GM06990 (cell line): ENCODE data around the gene NIPA2.

ENCODE experiments used
- DNase-seq: peaks from one replicate; pipeline ENCODE4 v3.0.0-alpha.2; 2011; ENCODE audit not compliant: insufficient read length; ENCODE audit errors: extremely low read depth
- H3K27me3 ChIP-seq: replicated peaks from 2 replicates; pipeline ENCODE4 v1.6.0; 2011; ENCODE audit warnings: low read length; ENCODE audit not compliant: control insufficient read depth, insufficient read depth
- H3K36me3 ChIP-seq: 2 replicates; pipeline ENCODE4 v1.5.1; 2011; ENCODE audit warnings: low read length; ENCODE audit not compliant: control insufficient read depth, insufficient read depth
- H3K4me3 ChIP-seq: replicated peaks from 2 replicates; pipeline ENCODE4 v1.5.1; 2011; ENCODE audit warnings: low read depth, mild to moderate bottlenecking, control low read depth, low read length
- TF ChIP-seq, protein P1 (sequence below): IDR thresholded peaks from 2 replicates; pipeline ENCODE4 v1.5.1; 2011; ENCODE audit warnings: low read length, control low read depth, mild to moderate bottlenecking, inconsistent platforms; ENCODE audit not compliant: insufficient read depth, poor library complexity, severe bottlenecking

NIPA2 gene

DNA sequence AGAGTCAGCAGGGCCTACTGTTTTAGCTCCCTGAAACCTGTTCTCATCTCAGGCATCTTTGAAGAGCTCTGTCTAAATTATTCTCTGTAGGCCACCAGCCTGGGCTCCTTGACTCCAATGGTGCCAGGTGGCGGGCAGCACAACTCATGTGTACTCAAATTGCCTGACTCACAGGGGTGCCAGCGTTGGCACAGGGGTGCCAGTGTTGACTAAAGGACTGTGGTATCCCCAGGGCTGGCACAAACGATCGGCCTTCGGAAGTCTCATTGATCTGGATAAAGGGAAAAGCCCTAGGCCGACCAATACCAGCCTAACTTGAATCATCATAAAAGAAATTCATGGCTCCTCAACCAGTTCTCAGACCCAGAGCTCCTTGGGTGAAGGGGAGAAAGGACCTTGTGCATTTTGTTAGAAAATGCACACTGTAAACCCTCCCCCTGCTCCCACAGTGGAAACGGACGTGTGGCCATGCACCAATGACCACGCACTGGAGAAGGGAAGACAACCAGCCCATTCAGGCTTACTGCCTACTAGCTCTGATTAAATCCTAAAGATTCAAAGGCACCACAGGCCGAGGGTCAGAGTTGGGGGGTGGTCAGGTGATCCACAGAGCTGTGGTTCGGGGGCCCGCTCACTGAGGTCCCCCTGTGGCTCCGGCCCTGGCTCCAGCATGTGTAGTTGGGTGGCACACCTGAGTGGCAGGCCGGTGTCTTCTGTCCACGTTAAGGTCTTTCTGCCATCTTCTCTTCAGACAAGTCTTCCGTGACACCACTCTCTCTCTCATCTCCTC lies 68.9 kb downstream of the NIPA2 start:
- no peaks in the 10 kb centered on the region for H3K27me3 ChIP-seq
- no peak overlapping the region for H3K4me3 ChIP-seq
- peaks cover 21% of the 10 kb centered on the region for H3K36me3 ChIP-seq
- TF ChIP-seq, protein P1, sequence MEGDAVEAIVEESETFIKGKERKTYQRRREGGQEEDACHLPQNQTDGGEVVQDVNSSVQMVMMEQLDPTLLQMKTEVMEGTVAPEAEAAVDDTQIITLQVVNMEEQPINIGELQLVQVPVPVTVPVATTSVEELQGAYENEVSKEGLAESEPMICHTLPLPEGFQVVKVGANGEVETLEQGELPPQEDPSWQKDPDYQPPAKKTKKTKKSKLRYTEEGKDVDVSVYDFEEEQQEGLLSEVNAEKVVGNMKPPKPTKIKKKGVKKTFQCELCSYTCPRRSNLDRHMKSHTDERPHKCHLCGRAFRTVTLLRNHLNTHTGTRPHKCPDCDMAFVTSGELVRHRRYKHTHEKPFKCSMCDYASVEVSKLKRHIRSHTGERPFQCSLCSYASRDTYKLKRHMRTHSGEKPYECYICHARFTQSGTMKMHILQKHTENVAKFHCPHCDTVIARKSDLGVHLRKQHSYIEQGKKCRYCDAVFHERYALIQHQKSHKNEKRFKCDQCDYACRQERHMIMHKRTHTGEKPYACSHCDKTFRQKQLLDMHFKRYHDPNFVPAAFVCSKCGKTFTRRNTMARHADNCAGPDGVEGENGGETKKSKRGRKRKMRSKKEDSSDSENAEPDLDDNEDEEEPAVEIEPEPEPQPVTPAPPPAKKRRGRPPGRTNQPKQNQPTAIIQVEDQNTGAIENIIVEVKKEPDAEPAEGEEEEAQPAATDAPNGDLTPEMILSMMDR = no peak
- no peak for DNase-seq

DNA sequence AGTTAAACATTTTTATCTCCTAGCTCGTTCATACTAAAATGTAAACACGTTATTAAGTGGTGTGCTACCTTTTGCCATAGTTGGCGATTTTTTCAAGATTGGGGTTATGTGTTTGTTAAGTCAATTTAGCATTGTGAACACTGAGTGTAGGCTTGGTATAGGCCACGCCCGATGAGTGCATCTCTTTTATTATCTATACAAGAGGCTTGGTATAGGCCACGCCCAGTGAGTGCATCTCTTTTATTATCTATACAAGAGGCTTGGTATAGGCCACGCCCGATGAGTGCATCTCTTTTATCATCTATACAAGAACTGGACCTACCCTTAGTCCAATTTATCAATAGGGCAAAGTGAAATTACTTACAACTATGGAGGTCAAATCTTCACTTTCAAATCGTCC lies 70.4 kb downstream of the NIPA2 start:
- TF ChIP-seq, protein P1 = no peak
- no peak for DNase-seq
- H3K36me3 ChIP-seq = peaks cover 14% of the 10 kb centered on the region
- H3K27me3 ChIP-seq = no peaks in the 10 kb centered on the region
- no peak overlapping the region for H3K4me3 ChIP-seq

- Histone ChIP-seq H3K36me3 (peaks cover 9% of the 10 kb centered on the region), H3K4me3 (no peak overlapping the region), H3K27me3 (no peaks in the 10 kb centered on the region)
- TF ChIP-seq, protein P1 = no peak
- DNase-seq = no peak
Measured at GRCh38 chr15:22911306-22911705, 72.8 kb downstream of the NIPA2 start.

DNA sequence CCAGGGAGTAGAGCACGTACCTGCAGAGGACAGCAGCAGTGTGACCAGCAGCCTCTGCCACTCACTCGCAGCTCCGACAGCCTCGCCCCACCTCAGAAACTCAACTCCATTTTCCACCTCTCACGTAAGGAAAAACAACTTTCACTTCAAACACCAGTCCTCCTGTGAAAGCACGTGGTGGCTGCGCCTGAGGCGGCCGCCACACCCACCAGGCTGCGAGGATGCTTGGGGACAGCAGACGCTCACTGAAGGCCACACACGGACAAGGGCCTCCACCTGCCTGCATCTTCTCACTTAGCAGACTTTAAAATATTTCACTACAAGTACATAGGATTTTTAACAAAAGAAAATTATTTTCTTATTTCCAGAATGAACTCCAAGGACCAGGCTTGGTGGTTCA lies 73.8 kb downstream of the NIPA2 start:
- no peak for DNase-seq
- Histone ChIP-seq H3K4me3 (no peak overlapping the region), H3K36me3 (peaks cover 9% of the 10 kb centered on the region), H3K27me3 (no peaks in the 10 kb centered on the region)
- TF ChIP-seq, protein P1 = no peak

GRCh38 chr15:22913646-22914380 lies 75.3 kb downstream of the NIPA2 start:
- peaks cover 8% of the 10 kb centered on the region for H3K36me3 ChIP-seq
- TF ChIP-seq, protein P1 = no peak
- no peak for DNase-seq

More at GRCh38 chr15:22913646-22914380, 75.3 kb downstream of the NIPA2 start:
- Histone ChIP-seq H3K4me3 (no peak overlapping the region), H3K27me3 (no peaks in the 10 kb centered on the region)
